Astrocyte of the spinal cord (primary cell): ENCODE measurements around the gene PHOSPHO1.

Source experiments
- DNase-seq: peaks from one replicate; pipeline ENCODE4 v3.0.0; 2011; ENCODE audit warnings: low read depth, low spot score
- H3K4me3 ChIP-seq: 2 replicates; pipeline ENCODE4 v1.5.1; 2011; ENCODE audit warnings: low read depth, mild to moderate bottlenecking, low read length, moderate library complexity
- in situ Hi-C: cut with HindIII; loops from 2 replicates; pipeline ENCODE4 v1.10.0; 2017; ENCODE audit warnings: low sequenced_read_pairs
- TF ChIP-seq, protein P1 (sequence below): IDR thresholded peaks from 2 replicates; pipeline ENCODE4 v1.5.1; 2012; ENCODE audit warnings: low read depth, mild to moderate bottlenecking, low read length, inconsistent platforms

Gene PHOSPHO1

GRCh38 chr17:49244839-49245238, 14.3 kb upstream of the PHOSPHO1 start:
- TF ChIP-seq, protein P1, sequence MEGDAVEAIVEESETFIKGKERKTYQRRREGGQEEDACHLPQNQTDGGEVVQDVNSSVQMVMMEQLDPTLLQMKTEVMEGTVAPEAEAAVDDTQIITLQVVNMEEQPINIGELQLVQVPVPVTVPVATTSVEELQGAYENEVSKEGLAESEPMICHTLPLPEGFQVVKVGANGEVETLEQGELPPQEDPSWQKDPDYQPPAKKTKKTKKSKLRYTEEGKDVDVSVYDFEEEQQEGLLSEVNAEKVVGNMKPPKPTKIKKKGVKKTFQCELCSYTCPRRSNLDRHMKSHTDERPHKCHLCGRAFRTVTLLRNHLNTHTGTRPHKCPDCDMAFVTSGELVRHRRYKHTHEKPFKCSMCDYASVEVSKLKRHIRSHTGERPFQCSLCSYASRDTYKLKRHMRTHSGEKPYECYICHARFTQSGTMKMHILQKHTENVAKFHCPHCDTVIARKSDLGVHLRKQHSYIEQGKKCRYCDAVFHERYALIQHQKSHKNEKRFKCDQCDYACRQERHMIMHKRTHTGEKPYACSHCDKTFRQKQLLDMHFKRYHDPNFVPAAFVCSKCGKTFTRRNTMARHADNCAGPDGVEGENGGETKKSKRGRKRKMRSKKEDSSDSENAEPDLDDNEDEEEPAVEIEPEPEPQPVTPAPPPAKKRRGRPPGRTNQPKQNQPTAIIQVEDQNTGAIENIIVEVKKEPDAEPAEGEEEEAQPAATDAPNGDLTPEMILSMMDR: no peak
- no peak for DNase-seq
- H3K4me3 ChIP-seq: no peak overlapping the region
- in situ Hi-C loops: no loop called here

GRCh38 chr17:49242813-49243212, 12.2 kb upstream of the PHOSPHO1 start:
- in situ Hi-C loops: no loop called here

GRCh38 chr17:49241692-49242397, 11.3 kb upstream of the PHOSPHO1 start:
- in situ Hi-C loops: no loop called here
- DNase-seq: no peak
- TF ChIP-seq, protein P1: no peak
- no peak overlapping the region for H3K4me3 ChIP-seq

More at GRCh38 chr17:49242813-49243212, 12.2 kb upstream of the PHOSPHO1 start:
- no peak overlapping the region for H3K4me3 ChIP-seq
- TF ChIP-seq, protein P1: no peak
- no peak for DNase-seq

- in situ Hi-C loops: no loop called here
- H3K4me3 ChIP-seq: no peak overlapping the region
- no peak for DNase-seq
- TF ChIP-seq, protein P1: no peak
Measured at GRCh38 chr17:49241040-49241439, 10.5 kb upstream of the PHOSPHO1 start.

- in situ Hi-C loops: no loop called here
- no peak for DNase-seq
- TF ChIP-seq, protein P1: no peak
- H3K4me3 ChIP-seq: no peak overlapping the region
Measured at GRCh38 chr17:49240619-49241018, 10.0 kb upstream of the PHOSPHO1 start.

DNA sequence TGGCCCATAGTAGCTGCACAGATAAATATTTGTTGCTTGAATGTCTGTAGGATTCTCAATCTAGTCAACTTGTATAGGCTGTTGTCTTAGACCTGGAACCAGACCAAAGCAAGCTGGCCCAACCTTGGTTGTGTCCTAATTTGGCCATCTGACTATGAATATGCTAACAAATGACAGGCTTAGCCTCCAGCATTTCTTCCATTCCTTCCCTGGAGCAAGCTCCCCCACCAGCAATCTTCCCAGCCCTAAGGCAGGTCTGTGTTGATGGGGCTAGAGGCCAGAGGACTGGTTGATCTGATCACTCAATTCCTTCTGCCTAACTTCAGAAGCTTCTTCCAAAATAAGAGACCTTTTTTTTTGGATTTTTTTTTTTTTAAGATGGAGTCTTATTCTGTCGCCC, 9.4 kb upstream of the PHOSPHO1 start:
- in situ Hi-C loops: no loop called here
- no peak overlapping the region for H3K4me3 ChIP-seq
- no peak for DNase-seq
- TF ChIP-seq, protein P1: no peak
